HL-60/S4 treated with retinoic acid at 250 ng/mL for 4 days and 3 days (cell line): Measurements from ENCODE around the gene WDR36.

Experiments
- in situ Hi-C: fragments of 300-500 bp; cut with MboI; formaldehyde crosslinking; loops from 2 replicates; pipeline ENCODE4 v1.7.0; 2022; ENCODE audit warnings: low sequenced_read_pairs

The WDR36 gene

DNA sequence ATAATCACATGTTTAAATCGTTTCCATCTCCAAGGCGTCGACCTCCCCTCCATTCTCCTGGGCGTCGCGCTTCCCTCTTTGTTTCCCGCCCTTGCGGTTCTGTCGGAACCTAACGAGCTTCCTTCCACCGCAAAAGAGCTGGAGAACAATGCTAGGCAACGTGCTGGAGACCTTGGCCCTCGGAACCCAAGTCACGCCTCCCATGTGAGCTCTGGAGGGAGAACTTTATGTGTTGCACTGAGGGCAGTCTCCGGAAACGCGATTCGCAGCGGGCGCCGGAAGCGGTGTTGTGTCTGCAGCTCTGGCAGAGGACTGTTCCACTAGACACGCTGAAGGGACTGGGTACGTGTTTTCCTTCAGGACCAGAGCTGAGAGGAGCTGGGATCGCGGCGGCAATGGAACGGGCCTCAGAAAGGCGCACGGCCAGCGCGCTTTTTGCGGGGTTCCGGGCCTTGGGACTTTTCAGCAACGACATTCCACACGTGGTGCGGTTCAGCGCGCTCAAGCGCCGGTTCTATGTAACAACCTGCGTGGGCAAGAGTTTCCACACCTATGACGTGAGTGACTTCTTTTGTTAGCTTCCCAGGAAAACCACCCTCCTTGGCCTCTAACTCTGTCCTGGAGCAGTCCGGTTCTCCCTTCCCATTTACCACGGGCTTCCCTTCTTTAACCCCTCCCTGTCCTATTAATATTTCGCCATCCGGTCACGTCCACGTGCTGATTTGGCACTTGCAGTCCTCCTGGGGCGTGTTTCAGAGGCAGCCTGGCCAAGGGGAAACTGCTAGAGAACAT, at the start of gene WDR36:
Gene WDR36, plus strand, starts transcription at position 287 of the 792 bp plus-strand sequence. Its CDS starts 109 bp downstream, at position 396.
- in situ Hi-C loops = no loop called here

- in situ Hi-C loops = no loop called here
Measured at GRCh38 chr5:111043712-111044506, 48.2 kb upstream of the WDR36 start.

GRCh38 chr5:111058064-111058463, 34.1 kb upstream of the WDR36 start:
- in situ Hi-C loops = no loop called here

DNA sequence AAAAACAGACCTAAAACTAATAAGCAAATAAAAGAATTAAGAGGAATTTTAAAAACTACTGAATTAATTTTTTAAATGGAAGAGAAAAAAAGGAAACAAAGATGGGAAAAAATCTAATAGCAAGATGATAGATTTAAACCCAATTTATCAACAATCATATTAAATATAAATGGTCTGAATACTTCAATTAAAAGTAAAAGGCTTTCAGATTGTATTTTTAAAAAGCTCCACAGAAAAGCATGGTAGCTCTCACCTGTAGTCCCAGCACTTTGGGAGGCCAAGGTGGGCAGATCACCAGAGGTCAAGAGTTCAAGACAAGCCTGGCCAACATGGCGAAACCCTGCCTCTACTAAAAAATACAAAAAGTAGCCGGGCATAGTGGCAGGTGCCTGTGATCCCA, 32.0 kb upstream of the WDR36 start:
- in situ Hi-C loops = no loop called here

GRCh38 chr5:111061618-111062017, 30.5 kb upstream of the WDR36 start:
- in situ Hi-C loops = no loop called here

GRCh38 chr5:111063709-111064322, 28.3 kb upstream of the WDR36 start:
- in situ Hi-C loops = no loop called here

- in situ Hi-C loops = no loop called here
Measured at GRCh38 chr5:111066261-111066938, 25.7 kb upstream of the WDR36 start.

- in situ Hi-C loops = no loop called here
Measured at GRCh38 chr5:111068213-111068612, 23.9 kb upstream of the WDR36 start.

DNA sequence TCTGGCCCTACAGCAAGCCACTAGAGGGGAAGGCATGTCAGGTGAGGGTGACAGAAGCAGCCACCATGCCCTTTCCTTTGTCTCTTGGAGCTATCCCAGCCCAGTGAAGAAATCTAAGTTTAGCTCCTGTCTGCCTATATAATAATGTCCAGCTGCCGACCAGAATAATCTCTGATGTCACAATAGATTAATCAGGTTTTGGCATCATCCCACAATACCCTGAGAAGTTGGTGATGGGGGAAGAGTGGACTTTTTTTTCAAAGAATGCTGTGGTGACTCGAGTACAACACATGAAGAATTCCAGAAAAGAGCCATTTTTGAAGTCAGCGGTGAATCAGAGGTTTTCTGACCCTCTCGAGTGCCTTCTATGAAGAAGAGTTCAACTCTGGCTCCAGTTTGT, 22.3 kb upstream of the WDR36 start:
- in situ Hi-C loops = no loop called here

GRCh38 chr5:111070272-111071134, 21.6 kb upstream of the WDR36 start:
- in situ Hi-C loops = no loop called here

GRCh38 chr5:111071413-111071812, 20.7 kb upstream of the WDR36 start, which contains the start of gene TSLP:
TSLP (plus strand) TSS chr5:111071713; CDS start chr5:111071891, 178 bp downstream.
- in situ Hi-C loops = no loop called here

DNA sequence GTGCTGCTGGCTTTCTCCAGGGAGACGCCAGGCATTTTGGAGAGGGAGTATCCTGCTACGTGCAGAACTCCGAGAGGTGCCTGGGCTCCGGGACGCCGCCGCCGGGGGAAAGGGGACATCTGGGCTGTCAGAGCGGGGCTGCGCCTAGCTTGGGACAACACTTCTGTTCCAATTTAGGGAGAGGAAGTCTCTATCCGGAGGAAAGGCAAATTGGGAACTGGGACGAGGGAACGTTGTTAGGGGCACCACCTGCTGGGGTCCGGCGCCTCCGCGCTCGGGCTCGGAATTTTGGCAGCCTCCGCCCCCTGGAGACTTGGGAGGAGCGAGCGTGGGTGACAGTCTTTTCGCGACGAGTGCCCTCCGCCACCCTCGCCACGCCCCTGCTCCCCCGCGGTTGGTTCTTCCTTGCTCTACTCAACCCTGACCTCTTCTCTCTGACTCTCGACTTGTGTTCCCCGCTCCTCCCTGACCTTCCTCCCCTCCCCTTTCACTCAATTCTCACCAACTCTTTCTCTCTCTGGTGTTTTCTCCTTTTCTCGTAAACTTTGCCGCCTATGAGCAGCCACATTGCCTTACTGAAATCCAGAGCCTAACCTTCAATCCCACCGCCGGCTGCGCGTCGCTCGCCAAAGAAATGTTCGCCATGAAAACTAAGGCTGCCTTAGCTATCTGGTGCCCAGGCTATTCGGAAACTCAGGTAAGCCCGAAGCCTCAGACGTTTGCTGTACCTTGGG, 19.0 kb upstream of the WDR36 start:
- in situ Hi-C loops = no loop called here

GRCh38 chr5:111074244-111074643, 17.9 kb upstream of the WDR36 start:
- in situ Hi-C loops = no loop called here

- in situ Hi-C loops = no loop called here
Measured at GRCh38 chr5:111075520-111075919, 16.6 kb upstream of the WDR36 start.

DNA sequence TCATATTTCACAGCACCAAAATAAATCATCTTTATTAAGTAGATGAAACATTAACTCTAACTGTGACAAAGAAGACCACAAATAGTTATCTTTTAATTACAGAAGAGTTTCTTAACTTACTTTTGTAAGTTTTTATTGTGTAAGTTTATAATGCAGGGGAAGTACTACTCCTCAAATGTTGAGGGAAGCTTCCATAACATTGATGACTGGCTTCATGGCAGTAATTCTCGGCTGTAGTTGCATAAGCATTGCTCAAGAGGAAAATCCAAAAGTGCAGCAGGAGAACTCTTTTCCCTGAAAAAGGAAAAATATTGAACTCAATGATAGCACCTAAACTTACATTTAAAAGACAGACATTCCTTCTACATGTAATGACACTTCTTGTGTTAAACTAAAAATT, 16.1 kb upstream of the WDR36 start:
- in situ Hi-C loops = no loop called here

DNA sequence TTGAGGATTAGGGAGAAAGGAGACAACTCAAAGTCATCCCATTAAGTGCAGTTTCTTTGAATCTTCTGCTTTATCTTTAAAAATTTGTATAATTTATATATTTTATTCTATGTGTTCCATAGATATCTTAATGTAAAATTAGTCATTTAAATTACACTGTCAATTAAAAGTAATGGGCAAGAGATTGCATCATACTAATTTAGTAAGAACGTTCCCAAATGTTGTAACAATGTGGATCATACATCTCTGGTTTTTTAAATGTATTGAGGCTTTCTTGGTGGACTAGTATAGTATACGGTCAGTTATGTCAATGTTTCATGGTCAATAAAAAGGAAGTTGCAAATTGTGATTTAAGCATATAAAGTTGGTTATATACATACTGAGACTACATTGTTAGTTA, 14.5 kb upstream of the WDR36 start:
- in situ Hi-C loops = no loop called here

GRCh38 chr5:111079846-111080245, 12.3 kb upstream of the WDR36 start:
- in situ Hi-C loops = no loop called here

GRCh38 chr5:111083323-111083722, 8.8 kb upstream of the WDR36 start:
- in situ Hi-C loops = no loop called here

DNA sequence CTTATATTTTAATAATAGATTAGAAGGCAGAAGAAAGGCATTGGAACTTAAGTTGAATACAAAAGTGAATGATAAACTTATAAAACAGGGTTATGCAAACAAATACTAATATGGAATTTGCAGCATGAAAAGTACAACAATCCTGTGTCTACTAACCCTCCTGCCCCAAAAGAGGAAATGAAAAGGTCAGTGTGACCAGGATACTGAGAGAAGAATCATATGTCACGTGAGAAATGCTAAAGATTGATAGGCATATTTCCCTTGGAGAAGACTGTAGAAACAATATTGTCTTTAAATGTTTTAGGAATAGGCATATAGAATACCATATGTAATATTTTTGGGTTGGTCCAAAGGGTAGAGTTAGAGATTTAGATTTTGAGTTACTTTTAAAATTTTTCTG, 3.8 kb downstream of the WDR36 start:
- in situ Hi-C loops = no loop called here
